NCI-H1694 treated with DMSO at 0.1 percent for 48 hours (cell line): ENCODE results near the gene PLCL2.
A peak's percentile ranks its signal among the peaks of the same experiment; 100 is the strongest.

Experiments
- DNase-seq: peaks from one replicate; lab custom pipeline; 2025; lab: John Stamatoyannopoulos, UW

The PLCL2 gene

GRCh38 chr3:16884748-16885592 is at the start of gene PLCL2:
Gene PLCL2 (plus strand): TSS chr3:16884955. CDS start chr3:16885040, 85 bp downstream.
- DNase-seq: peak; percentile 40

GRCh38 chr3:16836505-16837237 is 48.1 kb upstream of the PLCL2 start:
- DNase-seq: no peak

GRCh38 chr3:16837602-16838001 is 47.2 kb upstream of the PLCL2 start:
- DNase-seq: no peak

DNA sequence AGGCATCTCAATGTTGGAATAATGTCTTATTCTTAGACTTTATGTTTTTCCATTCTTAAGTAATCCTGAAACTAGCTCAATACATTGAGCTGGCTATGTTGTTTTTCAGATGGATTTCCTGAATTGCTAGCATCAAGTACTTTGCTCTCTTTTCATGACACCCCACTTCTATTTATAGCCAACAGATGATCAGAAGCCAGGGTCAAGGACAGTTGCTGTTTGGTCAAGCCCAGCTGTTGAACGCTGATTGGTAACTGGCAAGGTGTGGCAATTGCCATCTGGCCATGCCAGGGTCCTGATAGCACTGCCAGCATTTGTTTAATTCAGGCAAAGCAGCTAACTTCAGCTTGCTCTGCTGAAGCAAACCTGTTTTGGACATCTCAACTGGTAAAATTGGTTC is 46.2 kb upstream of the PLCL2 start:
- DNase-seq: no peak

GRCh38 chr3:16839271-16840100 is 45.3 kb upstream of the PLCL2 start:
- no peak for DNase-seq

GRCh38 chr3:16840101-16840424 is 44.7 kb upstream of the PLCL2 start:
- DNase-seq: no peak

GRCh38 chr3:16841041-16841753 is 43.6 kb upstream of the PLCL2 start:
- no peak for DNase-seq

GRCh38 chr3:16841904-16842271 is 42.9 kb upstream of the PLCL2 start:
- peak; percentile 51 for DNase-seq

DNA sequence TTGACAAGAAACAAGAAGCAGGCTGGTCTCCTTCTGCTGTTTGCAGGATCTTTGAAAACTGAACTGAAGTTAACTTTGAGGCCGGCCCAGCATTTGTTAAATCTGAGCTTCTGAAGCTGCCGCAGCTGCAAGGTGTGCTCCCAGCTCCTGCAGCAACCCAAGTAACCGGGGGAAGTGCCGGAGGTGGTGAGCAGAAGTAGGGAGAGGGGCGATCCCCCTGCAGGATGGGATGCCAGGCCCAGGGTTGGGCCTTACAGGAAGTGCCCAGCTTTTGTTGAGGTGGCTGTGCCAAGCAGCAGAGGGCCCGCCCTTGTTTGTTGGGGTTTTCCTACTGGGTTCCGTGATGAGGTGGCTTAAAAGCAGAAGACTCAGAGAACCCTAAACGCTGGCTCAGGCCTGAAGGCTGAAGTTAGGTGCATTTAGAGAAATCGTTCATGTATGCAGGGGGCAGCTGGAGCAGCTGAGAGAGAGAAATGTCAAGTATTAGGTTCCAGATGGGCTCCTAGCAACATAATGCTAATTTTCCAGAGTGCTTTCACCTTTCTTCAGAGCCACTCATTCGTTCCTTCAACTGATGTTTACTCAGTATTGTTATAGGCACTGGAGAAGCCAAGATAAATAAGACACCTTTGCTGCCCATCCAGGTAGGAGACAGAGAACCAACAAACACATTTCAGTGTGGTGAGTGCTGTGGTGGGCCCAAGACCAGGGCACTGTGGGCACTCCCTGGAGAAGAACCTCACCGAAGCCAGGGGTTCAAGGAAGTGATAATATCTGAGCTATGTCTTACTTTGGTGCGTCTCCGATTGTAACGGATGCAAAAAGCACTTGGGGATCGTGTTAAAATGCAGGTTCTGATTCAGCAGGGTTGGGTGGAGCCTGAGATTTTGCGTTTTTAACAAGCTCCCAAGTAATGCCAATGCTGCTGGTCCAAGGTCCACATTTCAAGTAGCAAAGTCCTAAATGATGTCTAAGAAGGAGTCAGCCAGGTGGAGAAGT is 42.2 kb upstream of the PLCL2 start:
- DNase-seq: peak; percentile 73

DNA sequence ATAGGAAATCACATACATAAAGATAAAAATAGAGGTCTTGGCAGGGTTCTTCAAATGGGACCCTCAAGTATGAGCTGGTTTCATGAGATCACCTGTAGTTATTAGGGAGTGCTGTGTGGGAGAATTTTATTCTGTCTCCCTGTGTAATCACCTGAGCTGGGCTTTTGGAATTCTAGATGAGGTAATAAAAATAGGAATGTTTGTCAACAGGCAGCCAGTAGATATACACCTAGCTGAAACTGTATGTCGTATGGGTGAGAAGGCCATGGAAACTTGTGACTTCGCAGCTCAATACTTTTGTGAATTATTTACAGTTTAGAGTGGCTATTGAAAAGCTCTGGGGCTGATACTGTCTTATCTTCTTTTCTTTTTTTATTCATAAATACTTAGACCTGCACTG is 40.5 kb upstream of the PLCL2 start:
- DNase-seq: no peak

- DNase-seq: no peak
These were observed 40.0 kb upstream of the PLCL2 start for GRCh38 chr3:16844791-16845190.

DNA sequence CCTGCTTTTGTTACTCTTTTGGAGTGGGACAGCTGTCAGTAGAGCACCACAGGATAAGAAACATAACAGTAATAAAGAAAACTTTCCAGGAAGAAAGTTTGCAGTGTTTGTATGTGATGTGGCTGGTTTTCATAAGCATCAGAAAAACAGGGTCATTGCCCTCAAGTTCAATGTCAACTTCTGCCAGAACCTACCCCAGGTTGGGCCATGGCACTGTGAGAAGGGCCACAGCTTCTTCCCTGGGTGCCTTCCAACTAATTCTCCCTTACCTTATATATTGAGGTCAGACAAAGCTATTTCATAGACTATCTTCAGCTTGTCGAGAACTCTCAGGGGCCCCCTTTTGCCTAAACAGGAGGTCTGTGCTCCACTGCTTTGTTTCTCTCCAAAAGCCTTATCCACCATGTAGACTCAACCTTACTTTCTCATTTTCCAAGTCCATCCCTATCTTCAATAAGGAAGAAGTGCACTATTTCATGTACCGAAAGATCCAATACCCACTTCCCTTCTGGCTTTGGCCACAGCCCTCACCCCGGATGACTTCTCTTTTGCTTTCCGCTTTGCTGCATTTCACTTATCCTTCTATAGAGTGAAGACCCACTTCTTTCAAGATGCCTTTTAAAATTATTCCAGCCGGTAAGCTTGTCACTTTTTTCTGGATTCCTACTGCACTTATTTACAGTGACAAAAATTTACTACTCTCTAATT is 38.2 kb upstream of the PLCL2 start:
- no peak for DNase-seq

GRCh38 chr3:16848007-16848406 is 36.7 kb upstream of the PLCL2 start:
- no peak for DNase-seq

DNA sequence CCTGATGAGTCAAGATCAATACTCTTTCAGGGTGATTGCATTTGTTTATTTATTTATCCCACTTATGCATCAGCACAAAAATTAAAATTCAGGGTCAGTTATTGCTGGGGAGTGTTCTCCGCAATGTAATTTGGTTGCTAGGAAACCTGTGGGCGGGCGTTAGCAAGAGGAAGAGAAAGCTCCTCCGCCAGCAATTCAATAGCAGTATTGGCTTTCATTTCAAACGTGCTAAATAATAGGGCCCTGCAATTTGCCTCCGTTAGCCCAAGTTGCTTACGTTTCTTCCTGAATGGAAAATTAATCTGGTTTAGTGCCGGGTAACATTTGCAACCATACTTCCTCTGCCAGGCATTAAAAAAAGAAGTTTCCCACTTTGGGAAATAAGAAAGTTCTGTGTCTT is 35.5 kb upstream of the PLCL2 start:
- no peak for DNase-seq

DNA sequence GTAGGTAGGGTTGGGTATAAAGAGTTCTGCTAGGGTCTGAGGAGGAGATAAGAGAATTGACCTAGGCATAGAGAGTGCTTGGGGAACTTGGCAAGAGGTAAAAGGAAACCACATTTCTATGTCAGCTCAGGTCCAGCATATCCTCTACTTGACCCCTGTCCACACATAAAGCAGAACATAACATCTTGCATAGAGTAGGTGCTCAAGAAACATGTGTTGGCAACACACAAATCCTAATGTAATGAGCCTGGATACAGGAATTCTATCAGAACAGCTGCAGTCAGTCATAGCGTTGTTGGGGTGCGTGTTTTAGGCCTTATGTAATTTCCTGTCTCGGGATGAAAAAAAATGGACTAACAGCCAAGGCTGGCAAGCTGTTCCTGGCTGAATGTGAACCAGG is 35.0 kb upstream of the PLCL2 start:
- no peak for DNase-seq

- no peak for DNase-seq
These were observed 29.3 kb upstream of the PLCL2 start for GRCh38 chr3:16855497-16855896.

DNA sequence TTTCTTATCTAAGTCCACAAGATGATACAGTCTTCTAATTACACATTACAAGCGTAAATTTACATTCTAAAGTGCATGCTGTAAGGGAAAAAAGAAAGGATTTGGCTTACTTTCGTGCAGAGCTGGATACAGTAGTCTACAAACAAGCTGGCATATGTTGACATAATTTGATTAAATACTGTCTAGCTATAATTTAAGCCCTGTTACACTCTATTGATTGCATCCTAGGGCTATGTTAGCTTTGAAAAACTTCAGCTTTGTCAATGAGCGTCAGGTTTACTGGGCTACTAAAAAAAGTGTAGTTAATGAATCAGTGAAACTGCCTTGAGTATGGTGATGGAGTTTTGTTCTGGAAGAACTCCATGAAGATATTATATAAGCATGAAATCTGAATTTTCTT is 24.5 kb upstream of the PLCL2 start:
- DNase-seq: no peak

GRCh38 chr3:16861432-16861831 is 23.3 kb upstream of the PLCL2 start:
- DNase-seq: no peak

DNA sequence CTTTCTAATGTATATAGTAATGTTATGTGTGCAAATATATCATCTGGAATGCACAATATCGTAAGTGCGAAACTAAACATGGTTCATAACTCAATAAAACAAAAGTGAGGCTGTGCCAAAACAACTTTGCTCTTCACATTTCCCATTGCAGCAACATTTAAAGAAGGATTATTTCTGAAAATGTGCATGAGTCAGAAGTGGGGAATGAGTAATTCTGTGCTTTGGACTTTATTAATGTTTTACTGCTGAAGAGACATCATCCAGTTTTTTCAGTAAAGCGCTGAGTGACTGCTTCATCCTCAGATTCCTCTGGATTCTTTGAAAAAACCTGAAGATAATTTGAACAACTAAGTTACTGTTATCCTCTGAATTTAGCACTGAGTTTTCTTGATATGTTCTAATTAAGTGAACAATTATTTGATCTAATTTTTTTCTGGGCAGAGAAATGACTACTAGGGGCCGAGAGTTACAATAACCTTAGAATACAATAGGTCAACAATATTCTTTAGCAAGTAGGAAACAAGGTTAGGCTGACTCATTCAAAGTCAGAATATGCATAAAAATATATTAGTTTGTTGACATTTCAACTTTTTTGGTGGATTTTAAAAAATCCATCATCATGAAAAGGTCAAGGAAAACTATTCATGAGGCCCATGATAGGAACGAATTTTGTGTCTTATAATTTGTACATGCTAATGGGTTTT is 20.0 kb upstream of the PLCL2 start:
- no peak for DNase-seq

DNA sequence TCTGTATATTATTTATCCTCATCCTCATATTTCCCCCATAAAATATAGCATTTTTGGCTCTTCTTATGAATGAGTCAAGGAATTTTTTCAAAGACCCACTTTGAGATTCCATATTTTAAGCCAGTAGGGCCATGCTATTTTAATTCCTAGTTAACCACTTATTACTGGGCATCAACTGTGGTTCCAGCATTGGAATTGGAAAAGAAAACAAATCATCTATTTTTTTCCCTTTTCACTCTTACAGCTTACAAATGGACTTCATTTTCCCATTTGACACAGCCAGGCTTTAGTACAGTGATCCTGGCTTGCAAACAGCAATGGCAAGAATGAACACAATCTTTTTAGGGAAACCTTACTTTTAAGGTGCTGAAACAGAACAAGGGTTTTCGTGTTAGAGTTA is 19.4 kb upstream of the PLCL2 start:
- no peak for DNase-seq
